ENCODE data around the gene ADORA1.

- TF ChIP-seq ZNF514 (tag by site-specific recombination; IDR thresholded peaks at IDR 0.05) (no peak), REPIN1 (tag by site-specific recombination; IDR thresholded peaks at IDR 0.05; ENCODE audit: low read depth) (no peak), CTCF (tag by site-specific recombination; IDR thresholded peaks at IDR 0.05) (no peak)
These were observed 37.9 kb upstream of the ADORA1 start for GRCh38 chr1:203089651-203090045.

Measured in HEK293 (cell line).